Gastroesophageal sphincter (tissue), 4 donors: Measurements from ENCODE around the gene PPP2R5C. TPM values are rescaled to one million over a fixed set of nuclear protein-coding genes. Genes with fewer than 3 reads are reported as not detected.

Source experiments
- ATAC-seq: fragments of 150-250 bp; one replicate; pipeline ENCODE4 v1.9.1; 2016; ENCODE audit warnings: mild to moderate bottlenecking, moderate library complexity
- H3K27ac ChIP-seq, 4 donors: fragments of 200-600 bp; sonication (generic) in 3 of 4; 1 replicate in 3 of 4; 2 replicates in 1 of 4; pipeline ENCODE4 v1.5.1; 2016 to 2019
- H3K27me3 ChIP-seq: fragments of 200-600 bp; sonication (generic); one replicate; pipeline ENCODE4 v1.5.1; 2019
- H3K36me3 ChIP-seq, 2 donors: fragments of 200-600 bp; sonication (generic); one replicate each; pipeline ENCODE4 v1.5.1; 2019; ENCODE audit warnings: control low read depth in 1 of 2
- H3K4me1 ChIP-seq, 3 donors: fragments of 200-600 bp; sonication (generic); 1 replicate in 2 of 3; 2 replicates in 1 of 3; pipeline ENCODE4 v1.5.1; 2016 to 2019; ENCODE audit warnings: control low read depth in 2 of 3
- H3K4me3 ChIP-seq, 2 donors: fragments of 200-600 bp; sonication (generic); one replicate each; pipeline ENCODE4 v1.5.1; 2019; ENCODE audit warnings: mild to moderate bottlenecking in 1 of 2, moderate library complexity in 1 of 2
- H3K9me3 ChIP-seq, 3 donors: fragments of 200-600 bp; sonication (generic); one replicate each; pipeline ENCODE4 v1.5.1; 2017 to 2019; ENCODE audit warnings: control low read depth in 2 of 3
- EP300 ChIP-seq: sonication (generic); formaldehyde crosslinking; IDR thresholded peaks from one replicate; pipeline ENCODE4 v1.6.1; 2017; ENCODE audit warnings: antibody characterized with exemption, mild to moderate bottlenecking
- POLR2A ChIP-seq, 2 donors: fragments of 450-650 bp; IDR thresholded peaks; one replicate each; pipeline ENCODE4 v1.6.1; 2017; ENCODE audit warnings: antibody characterized with exemption in 2 of 2, mild to moderate bottlenecking in 2 of 2, moderate library complexity in 1 of 2
- POLR2AphosphoS5 ChIP-seq: sonication (generic); formaldehyde crosslinking; IDR thresholded peaks from one replicate; pipeline ENCODE4 v1.6.1; 2017; ENCODE audit warnings: antibody characterized with exemption
- WGBS, 2 donors: methylation state at CpG; one replicate each; pipeline ENCODE4 v1.1.5; 2018; ENCODE audit warnings: low coverage in 1 of 2; 5-methylcytosine and 5-hydroxymethylcytosine counted together
- total RNA-seq, 4 donors: library from RNA; depleted of rRNA; stranded (reverse); fragments of >200 nt; gene quantifications; one replicate each; pipeline ENCODE4 v1.1.0, GENCODE V29; 2016
- TF ChIP-seq, protein P1 (sequence below), 4 experiments: fragments of 200-600 bp in 2 of 4; fragments of 450-650 bp in 2 of 4; sonication (generic) in 1 of 4; IDR thresholded peaks; one replicate each; pipeline ENCODE4 v1.5.1; 2017 to 2019; ENCODE audit warnings: antibody characterized with exemption in 4 of 4, mild to moderate bottlenecking in 2 of 4, moderate library complexity in 2 of 4

Gene PPP2R5C
- total RNA-seq, 4 donors from 2014 or later, result 123 to 199 (median 131) TPM

DNA sequence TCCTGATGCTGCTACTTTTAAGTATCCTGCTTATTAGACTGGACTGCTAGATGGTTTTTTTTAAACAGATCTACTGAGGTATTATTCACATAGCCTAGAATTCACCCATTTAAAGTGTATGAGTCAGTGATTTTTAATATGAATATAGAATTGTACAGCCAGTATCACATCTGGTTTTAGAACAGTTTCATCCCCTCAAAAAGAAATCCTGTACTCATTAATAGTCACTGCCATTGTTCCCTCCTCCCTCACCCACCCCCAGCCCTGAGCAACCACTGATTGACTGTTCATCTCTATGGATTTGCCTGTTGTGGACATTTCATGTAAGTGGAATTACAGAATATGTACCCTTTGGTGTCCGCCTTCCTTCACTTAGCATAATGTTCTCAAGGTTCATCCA lies 98.4 kb downstream of the PPP2R5C start:
- TF ChIP-seq EP300 (no peak), POLR2AphosphoS5 (no peak), POLR2A (IDR thresholded peaks at IDR 0.05) (no peak)
- TF ChIP-seq, protein P1, sequence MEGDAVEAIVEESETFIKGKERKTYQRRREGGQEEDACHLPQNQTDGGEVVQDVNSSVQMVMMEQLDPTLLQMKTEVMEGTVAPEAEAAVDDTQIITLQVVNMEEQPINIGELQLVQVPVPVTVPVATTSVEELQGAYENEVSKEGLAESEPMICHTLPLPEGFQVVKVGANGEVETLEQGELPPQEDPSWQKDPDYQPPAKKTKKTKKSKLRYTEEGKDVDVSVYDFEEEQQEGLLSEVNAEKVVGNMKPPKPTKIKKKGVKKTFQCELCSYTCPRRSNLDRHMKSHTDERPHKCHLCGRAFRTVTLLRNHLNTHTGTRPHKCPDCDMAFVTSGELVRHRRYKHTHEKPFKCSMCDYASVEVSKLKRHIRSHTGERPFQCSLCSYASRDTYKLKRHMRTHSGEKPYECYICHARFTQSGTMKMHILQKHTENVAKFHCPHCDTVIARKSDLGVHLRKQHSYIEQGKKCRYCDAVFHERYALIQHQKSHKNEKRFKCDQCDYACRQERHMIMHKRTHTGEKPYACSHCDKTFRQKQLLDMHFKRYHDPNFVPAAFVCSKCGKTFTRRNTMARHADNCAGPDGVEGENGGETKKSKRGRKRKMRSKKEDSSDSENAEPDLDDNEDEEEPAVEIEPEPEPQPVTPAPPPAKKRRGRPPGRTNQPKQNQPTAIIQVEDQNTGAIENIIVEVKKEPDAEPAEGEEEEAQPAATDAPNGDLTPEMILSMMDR (IDR thresholded peaks at IDR 0.05), result no peak
- Histone ChIP-seq H3K27me3 (no peaks in the 10 kb centered on the region), H3K9me3 (no peaks in the 10 kb centered on the region), H3K36me3 (peaks cover 0 to 36% of the 10 kb centered on the region in 2 donors), H3K4me3 (no peak overlapping the region), H3K27ac (no peak overlapping the region), H3K4me1 (peaks cover 0 to 36% (median 3%) of the 10 kb centered on the region in 3 donors)
- 91% methylated on average over 1 of the region's 1 CpG; no CpG with 5 or more reads in 1 of the 2 donors for WGBS, 2 donors
- ATAC-seq, result no peak

DNA sequence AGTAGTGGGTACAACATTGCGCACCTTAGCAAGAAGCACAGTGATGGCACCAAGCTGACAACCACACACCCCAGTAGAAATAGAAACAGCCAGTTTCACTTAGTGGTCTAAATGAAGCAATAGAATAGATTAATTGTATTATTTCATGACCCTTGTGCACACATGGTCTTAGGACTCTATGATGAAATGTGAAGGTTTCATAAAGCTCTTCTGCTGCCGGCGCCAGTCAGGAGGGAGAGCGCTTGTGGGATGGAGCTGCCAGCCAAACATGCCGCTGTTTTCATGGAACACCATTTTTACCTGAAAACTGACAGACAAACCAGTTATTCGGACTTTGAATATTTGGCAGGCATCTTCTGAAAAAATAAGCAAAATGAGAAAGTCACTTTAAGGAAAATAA lies 100.0 kb downstream of the PPP2R5C start:
- no peak overlapping the region for H3K27ac ChIP-seq
- H3K4me3 ChIP-seq, result no peak overlapping the region
- peaks cover 0 to 36% of the 10 kb centered on the region in 2 donors for H3K36me3 ChIP-seq
- no peak for TF ChIP-seq POLR2A (IDR thresholded peaks at IDR 0.05)
- no peak for TF ChIP-seq POLR2AphosphoS5
- TF ChIP-seq, protein P1 (IDR thresholded peaks at IDR 0.05), result no peak
- TF ChIP-seq EP300, result no peak
- ATAC-seq, result no peak
- no peaks in the 10 kb centered on the region for H3K9me3 ChIP-seq
- no peaks in the 10 kb centered on the region for H3K27me3 ChIP-seq
- WGBS, 2 donors, result 88 to 93% methylated on average over 5 to 6 of the region's 6 CpGs
- peaks cover 0 to 21% (median 0%) of the 10 kb centered on the region in 3 donors for H3K4me1 ChIP-seq

DNA sequence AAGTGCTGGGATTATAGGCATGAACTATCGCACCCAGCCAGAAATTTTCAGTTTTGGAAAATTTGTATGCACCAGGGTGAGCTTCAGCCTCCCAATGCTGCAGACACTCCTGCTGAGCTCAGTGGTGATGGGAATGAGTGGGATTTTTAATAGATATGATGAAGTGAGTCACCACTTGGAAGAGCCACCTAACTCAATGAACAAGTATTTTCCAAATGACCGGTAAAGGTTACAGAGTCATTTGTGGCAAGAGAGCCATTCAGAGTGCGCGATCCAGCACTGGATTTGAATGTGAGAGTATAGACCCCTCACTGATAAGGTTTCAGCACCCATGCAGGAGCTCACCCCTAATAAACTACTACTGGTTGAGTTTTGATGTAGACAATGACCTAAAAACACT lies 100.7 kb downstream of the PPP2R5C start:
- no peaks in the 10 kb centered on the region for H3K9me3 ChIP-seq
- ATAC-seq, result no peak

DNA sequence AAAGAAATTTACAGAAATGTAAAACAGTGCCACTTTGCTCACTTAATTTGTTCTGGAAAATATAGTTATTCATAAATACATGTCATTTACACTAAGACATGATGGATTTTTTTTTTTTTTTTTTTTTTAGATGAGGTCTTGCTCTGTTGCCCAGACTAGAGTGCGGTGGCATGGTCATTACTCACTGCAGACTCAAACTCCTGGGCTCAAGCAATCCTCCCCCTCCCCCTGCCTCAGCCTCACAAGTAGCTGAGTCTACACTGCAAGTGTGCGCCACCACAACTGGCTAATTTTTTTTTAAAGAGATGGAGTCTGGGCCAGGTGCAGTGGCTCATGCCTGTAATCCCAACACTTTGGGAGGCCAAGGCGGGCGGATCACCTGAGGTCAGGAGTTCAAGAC lies 101.2 kb downstream of the PPP2R5C start:
- H3K27ac ChIP-seq, result no peak overlapping the region
- H3K9me3 ChIP-seq, result no peaks in the 10 kb centered on the region
- H3K36me3 ChIP-seq, result peaks cover 0 to 24% of the 10 kb centered on the region in 2 donors
- ATAC-seq, result no peak
- 40 to 73% methylated on average over 1 to 3 of the region's 4 CpGs for WGBS, 2 donors
- no peak overlapping the region for H3K4me3 ChIP-seq
- H3K4me1 ChIP-seq, result peaks cover 0 to 17% (median 0%) of the 10 kb centered on the region in 3 donors
- TF ChIP-seq, protein P1 (IDR thresholded peaks at IDR 0.05), result no peak
- no peak for TF ChIP-seq EP300
- no peak for TF ChIP-seq POLR2A (IDR thresholded peaks at IDR 0.05)
- TF ChIP-seq POLR2AphosphoS5, result no peak
- H3K27me3 ChIP-seq, result no peaks in the 10 kb centered on the region

More for the DNA sequence above, 100.7 kb downstream of the PPP2R5C start:
- no peak overlapping the region for H3K4me3 ChIP-seq
- 50 to 79% methylated on average over 3 of the region's 4 CpGs for WGBS, 2 donors
- no peak for TF ChIP-seq POLR2AphosphoS5
- TF ChIP-seq EP300, result no peak
- TF ChIP-seq POLR2A (IDR thresholded peaks at IDR 0.05), result no peak
- TF ChIP-seq, protein P1 (IDR thresholded peaks at IDR 0.05), result no peak
- peaks cover 0 to 17% (median 0%) of the 10 kb centered on the region in 3 donors for H3K4me1 ChIP-seq
- H3K36me3 ChIP-seq, result peaks cover 0 to 29% of the 10 kb centered on the region in 2 donors
- no peaks in the 10 kb centered on the region for H3K27me3 ChIP-seq
- H3K27ac ChIP-seq, result no peak overlapping the region

DNA sequence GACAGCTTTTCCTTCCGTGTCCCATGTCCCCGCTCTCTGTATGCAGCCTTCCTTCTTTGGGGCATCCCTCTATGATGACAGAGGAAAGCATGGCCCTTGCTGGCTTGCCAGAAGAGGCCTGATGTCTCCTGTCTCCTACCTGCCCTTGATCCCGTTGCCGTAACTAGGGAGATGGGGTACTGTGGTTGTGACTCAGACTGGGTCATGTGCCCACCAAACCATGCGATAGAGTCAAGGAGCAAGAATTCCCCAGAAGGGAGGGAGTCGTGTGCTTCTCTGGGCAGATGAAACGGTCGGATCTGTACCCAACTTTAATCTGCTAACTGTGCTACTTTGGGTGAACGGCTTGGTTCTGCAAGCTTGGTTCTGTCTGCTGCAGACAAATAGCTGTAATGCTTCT lies 103.8 kb downstream of the PPP2R5C start:
- ATAC-seq, result no peak
- WGBS, 2 donors, result 83 to 90% methylated on average over 2 of the region's 9 CpGs
- TF ChIP-seq EP300, result no peak
- TF ChIP-seq POLR2A (IDR thresholded peaks at IDR 0.05), result no peak
- TF ChIP-seq, protein P1 (IDR thresholded peaks at IDR 0.05), result no peak
- TF ChIP-seq POLR2AphosphoS5, result no peak

More for the DNA sequence above, 103.8 kb downstream of the PPP2R5C start:
- H3K27me3 ChIP-seq, result no peaks in the 10 kb centered on the region
- H3K9me3 ChIP-seq, result no peaks in the 10 kb centered on the region
- no peak overlapping the region for H3K4me3 ChIP-seq
- H3K4me1 ChIP-seq, result peaks cover 0 to 19% (median 0%) of the 10 kb centered on the region in 3 donors
- no peak overlapping the region for H3K27ac ChIP-seq
- peaks cover 0 to 8% of the 10 kb centered on the region in 2 donors for H3K36me3 ChIP-seq
